ENCODE measurements around the gene TOB1.
"Not testable (repeated sequence)": the region's sequence is repeated elsewhere in the genome, so short reads cannot be mapped to it uniquely, and the experiment has no call there.

TOB1 gene

GRCh38 chr17:50877838-50878237 lies 11.7 kb upstream of the TOB1 start:
- no peak overlapping the region for H3K9ac ChIP-seq (ENCODE audit: low read depth, low read length)
- H3K4me2 ChIP-seq (ENCODE audit: low read length) = no peak overlapping the region
- peaks cover 4% of the 10 kb centered on the region for H3K4me1 ChIP-seq (ENCODE audit: control insufficient read depth, insufficient read depth, low read length)
- H3K36me3 ChIP-seq (ENCODE audit: insufficient read depth, low read length) = no peaks in the 10 kb centered on the region
- H3K27me3 ChIP-seq (ENCODE audit: control insufficient read depth, insufficient read depth, low read length) = no peaks in the 10 kb centered on the region
- H3K9me3 ChIP-seq (replicated peaks; ENCODE audit: low read length) = peaks cover 6% of the 10 kb centered on the region
- H3K4me3 ChIP-seq (ENCODE audit: low read length) = no peak overlapping the region

GRCh38 chr17:50877042-50877441 lies 10.9 kb upstream of the TOB1 start:
- not testable (repeated sequence) for H3K4me3 ChIP-seq (ENCODE audit: low read length); H3K9me3 ChIP-seq (replicated peaks; ENCODE audit: low read length); H3K36me3 ChIP-seq (ENCODE audit: insufficient read depth, low read length); H3K9ac ChIP-seq (ENCODE audit: low read depth, low read length); H3K27me3 ChIP-seq (ENCODE audit: control insufficient read depth, insufficient read depth, low read length); H3K4me2 ChIP-seq (ENCODE audit: low read length); H3K4me1 ChIP-seq (ENCODE audit: control insufficient read depth, insufficient read depth, low read length)

- no peak overlapping the region for H3K4me3 ChIP-seq (ENCODE audit: low read length)
- H3K9ac ChIP-seq (ENCODE audit: low read depth, low read length) = no peak overlapping the region
- H3K4me2 ChIP-seq (ENCODE audit: low read length) = no peak overlapping the region
- peaks cover 6% of the 10 kb centered on the region for H3K9me3 ChIP-seq (replicated peaks; ENCODE audit: low read length)
- no peaks in the 10 kb centered on the region for H3K4me1 ChIP-seq (ENCODE audit: control insufficient read depth, insufficient read depth, low read length)
- no peaks in the 10 kb centered on the region for H3K27me3 ChIP-seq (ENCODE audit: control insufficient read depth, insufficient read depth, low read length)
- H3K36me3 ChIP-seq (ENCODE audit: insufficient read depth, low read length) = no peaks in the 10 kb centered on the region
Measured at GRCh38 chr17:50875074-50875473, 8.9 kb upstream of the TOB1 start.

- H3K9ac ChIP-seq (ENCODE audit: low read depth, low read length) = no peak overlapping the region
- no peak overlapping the region for H3K4me3 ChIP-seq (ENCODE audit: low read length)
- H3K36me3 ChIP-seq (ENCODE audit: insufficient read depth, low read length) = no peaks in the 10 kb centered on the region
- no peak overlapping the region for H3K4me2 ChIP-seq (ENCODE audit: low read length)
- no peaks in the 10 kb centered on the region for H3K9me3 ChIP-seq (replicated peaks; ENCODE audit: low read length)
- peaks cover 5% of the 10 kb centered on the region for H3K4me1 ChIP-seq (ENCODE audit: control insufficient read depth, insufficient read depth, low read length)
- no peaks in the 10 kb centered on the region for H3K27me3 ChIP-seq (ENCODE audit: control insufficient read depth, insufficient read depth, low read length)
Measured at GRCh38 chr17:50872710-50873424, 6.7 kb upstream of the TOB1 start.

GRCh38 chr17:50871898-50872297 lies 5.7 kb upstream of the TOB1 start:
- H3K4me1 ChIP-seq (ENCODE audit: control insufficient read depth, insufficient read depth, low read length) = peaks cover 11% of the 10 kb centered on the region

GRCh38 chr17:50871364-50871763 lies 5.2 kb upstream of the TOB1 start:
- H3K36me3 ChIP-seq (ENCODE audit: insufficient read depth, low read length) = no peaks in the 10 kb centered on the region
- H3K9ac ChIP-seq (ENCODE audit: low read depth, low read length) = no peak overlapping the region
- H3K27me3 ChIP-seq (ENCODE audit: control insufficient read depth, insufficient read depth, low read length) = no peaks in the 10 kb centered on the region
- no peak overlapping the region for H3K4me2 ChIP-seq (ENCODE audit: low read length)
- H3K4me3 ChIP-seq (ENCODE audit: low read length) = no peak overlapping the region
- no peaks in the 10 kb centered on the region for H3K9me3 ChIP-seq (replicated peaks; ENCODE audit: low read length)
- H3K4me1 ChIP-seq (ENCODE audit: control insufficient read depth, insufficient read depth, low read length) = peaks cover 11% of the 10 kb centered on the region

More at GRCh38 chr17:50871898-50872297, 5.7 kb upstream of the TOB1 start:
- H3K9me3 ChIP-seq (replicated peaks; ENCODE audit: low read length) = no peaks in the 10 kb centered on the region
- no peaks in the 10 kb centered on the region for H3K27me3 ChIP-seq (ENCODE audit: control insufficient read depth, insufficient read depth, low read length)
- no peak overlapping the region for H3K4me3 ChIP-seq (ENCODE audit: low read length)
- no peak overlapping the region for H3K4me2 ChIP-seq (ENCODE audit: low read length)
- H3K36me3 ChIP-seq (ENCODE audit: insufficient read depth, low read length) = no peaks in the 10 kb centered on the region
- no peak overlapping the region for H3K9ac ChIP-seq (ENCODE audit: low read depth, low read length)

- H3K27me3 ChIP-seq (ENCODE audit: control insufficient read depth, insufficient read depth, low read length) = no peaks in the 10 kb centered on the region
- peak overlapping the region; percentile 84 for H3K4me2 ChIP-seq (ENCODE audit: low read length)
- H3K4me1 ChIP-seq (ENCODE audit: control insufficient read depth, insufficient read depth, low read length) = peaks cover 19% of the 10 kb centered on the region
- no peaks in the 10 kb centered on the region for H3K9me3 ChIP-seq (replicated peaks; ENCODE audit: low read length)
- peak overlapping the region; percentile 76 for H3K9ac ChIP-seq (ENCODE audit: low read depth, low read length)
- peaks cover 2% of the 10 kb centered on the region for H3K36me3 ChIP-seq (ENCODE audit: insufficient read depth, low read length)
- H3K4me3 ChIP-seq (ENCODE audit: low read length) = no peak overlapping the region
Measured at GRCh38 chr17:50868602-50869001, 2.4 kb upstream of the TOB1 start.

- no peaks in the 10 kb centered on the region for H3K9me3 ChIP-seq (replicated peaks; ENCODE audit: low read length)
- peaks cover 6% of the 10 kb centered on the region for H3K36me3 ChIP-seq (ENCODE audit: insufficient read depth, low read length)
- peak overlapping the region; percentile 84 for H3K4me2 ChIP-seq (ENCODE audit: low read length)
- H3K27me3 ChIP-seq (ENCODE audit: control insufficient read depth, insufficient read depth, low read length) = no peaks in the 10 kb centered on the region
- H3K9ac ChIP-seq (ENCODE audit: low read depth, low read length) = peak overlapping the region; percentile 76
- peak overlapping the region; percentile 73 for H3K4me3 ChIP-seq (ENCODE audit: low read length)
- peaks cover 24% of the 10 kb centered on the region for H3K4me1 ChIP-seq (ENCODE audit: control insufficient read depth, insufficient read depth, low read length)
Measured at GRCh38 chr17:50868140-50868438, 1.9 kb upstream of the TOB1 start.

- H3K36me3 ChIP-seq (ENCODE audit: insufficient read depth, low read length) = peaks cover 11% of the 10 kb centered on the region
- no peaks in the 10 kb centered on the region for H3K9me3 ChIP-seq (replicated peaks; ENCODE audit: low read length)
- peaks cover 28% of the 10 kb centered on the region for H3K4me1 ChIP-seq (ENCODE audit: control insufficient read depth, insufficient read depth, low read length)
- peak overlapping the region; percentile 91 for H3K9ac ChIP-seq (ENCODE audit: low read depth, low read length)
- peak overlapping the region; percentile 84 for H3K4me2 ChIP-seq (ENCODE audit: low read length)
- H3K27me3 ChIP-seq (ENCODE audit: control insufficient read depth, insufficient read depth, low read length) = no peaks in the 10 kb centered on the region
- H3K4me3 ChIP-seq (ENCODE audit: low read length) = peak overlapping the region; percentile 73
Measured at GRCh38 chr17:50867363-50868139, 1.4 kb upstream of the TOB1 start.

- H3K9ac ChIP-seq (ENCODE audit: low read depth, low read length) = peak overlapping the region; percentile 91
- no peaks in the 10 kb centered on the region for H3K9me3 ChIP-seq (replicated peaks; ENCODE audit: low read length)
- peaks cover 17% of the 10 kb centered on the region for H3K36me3 ChIP-seq (ENCODE audit: insufficient read depth, low read length)
- peak overlapping the region; percentile 73 for H3K4me3 ChIP-seq (ENCODE audit: low read length)
- peaks cover 31% of the 10 kb centered on the region for H3K4me1 ChIP-seq (ENCODE audit: control insufficient read depth, insufficient read depth, low read length)
- H3K4me2 ChIP-seq (ENCODE audit: low read length) = peak overlapping the region; percentile 84
- H3K27me3 ChIP-seq (ENCODE audit: control insufficient read depth, insufficient read depth, low read length) = no peaks in the 10 kb centered on the region
Measured at GRCh38 chr17:50866950-50867362, 802 bp upstream of the TOB1 start.

- H3K4me2 ChIP-seq (ENCODE audit: low read length) = peak overlapping the region; percentile 93
- H3K9me3 ChIP-seq (replicated peaks; ENCODE audit: low read length) = no peaks in the 10 kb centered on the region
- no peaks in the 10 kb centered on the region for H3K27me3 ChIP-seq (ENCODE audit: control insufficient read depth, insufficient read depth, low read length)
- peak overlapping the region; percentile 96 for H3K9ac ChIP-seq (ENCODE audit: low read depth, low read length)
- peak overlapping the region; percentile 98 for H3K4me3 ChIP-seq (ENCODE audit: low read length)
- H3K36me3 ChIP-seq (ENCODE audit: insufficient read depth, low read length) = peaks cover 27% of the 10 kb centered on the region
- peaks cover 35% of the 10 kb centered on the region for H3K4me1 ChIP-seq (ENCODE audit: control insufficient read depth, insufficient read depth, low read length)
Measured at GRCh38 chr17:50865868-50866260, 290 bp downstream of the TOB1 start.

All from skeletal muscle satellite cell (primary cell).